ENCODE measurements around the gene RANBP17.
"Not testable (repeated sequence)": the region's sequence is repeated elsewhere in the genome, so short reads cannot be mapped to it uniquely, and the experiment has no call there.

The RANBP17 gene

DNA sequence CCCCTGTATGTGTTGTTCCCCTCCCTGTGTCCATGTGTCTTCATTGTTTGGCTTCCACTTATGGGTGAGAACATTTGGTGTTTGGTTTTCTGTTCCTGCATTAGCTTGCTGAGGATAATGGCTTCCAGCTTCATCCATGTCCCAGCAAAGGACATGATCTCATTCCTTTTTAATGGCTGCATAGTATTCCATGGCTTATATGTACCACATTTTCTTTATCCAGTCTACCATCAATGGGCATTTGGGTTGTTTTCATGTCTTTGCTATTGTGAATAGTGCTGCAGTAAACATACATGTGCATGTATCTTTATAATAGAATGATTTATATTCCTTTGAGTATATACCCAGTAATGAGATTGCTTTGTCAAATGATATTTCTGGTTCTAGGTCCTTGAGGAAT lies 8.6 kb downstream of the RANBP17 start:
- not testable (repeated sequence) for DNase-seq

DNA sequence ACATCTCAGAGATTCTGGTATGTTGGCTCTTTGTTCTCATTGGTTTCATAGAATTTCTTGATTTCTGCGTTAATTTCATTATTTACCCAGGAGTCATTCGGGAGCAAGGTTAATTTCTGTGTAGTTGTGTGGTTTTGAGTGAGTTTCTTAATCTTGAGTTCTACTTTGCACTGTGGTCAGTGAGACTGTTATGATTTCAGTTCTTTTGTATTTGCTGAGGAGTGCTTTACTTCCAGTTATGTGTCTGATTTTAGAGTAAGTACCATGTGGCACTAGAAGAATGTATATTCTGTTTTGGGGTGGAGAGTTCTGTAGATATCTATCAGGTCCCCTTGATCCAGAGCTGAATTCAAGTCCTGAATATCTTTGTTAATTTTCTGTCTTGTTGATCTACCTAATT lies 12.2 kb downstream of the RANBP17 start:
- no peak for DNase-seq

DNA sequence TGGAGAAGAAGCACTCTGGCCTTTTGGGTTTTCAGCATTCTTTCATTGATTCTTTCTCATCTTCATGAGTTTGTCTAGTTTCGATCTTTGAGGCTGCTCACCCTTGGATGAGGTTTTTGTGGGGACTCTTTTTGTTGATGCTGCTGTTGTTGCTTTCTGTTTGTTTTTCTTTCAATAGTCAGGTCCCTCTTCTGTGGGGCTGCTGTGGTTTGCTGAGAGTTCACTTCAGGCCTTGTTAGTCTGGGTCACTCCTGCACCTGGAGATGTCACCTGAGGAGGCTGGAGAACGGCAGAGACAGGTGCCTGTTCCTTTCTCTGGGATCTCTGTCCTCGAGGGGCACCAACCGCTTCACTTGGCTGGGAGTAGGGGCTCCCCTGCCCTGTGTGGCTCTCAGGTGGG lies 14.0 kb downstream of the RANBP17 start:
- no peak for DNase-seq

DNA sequence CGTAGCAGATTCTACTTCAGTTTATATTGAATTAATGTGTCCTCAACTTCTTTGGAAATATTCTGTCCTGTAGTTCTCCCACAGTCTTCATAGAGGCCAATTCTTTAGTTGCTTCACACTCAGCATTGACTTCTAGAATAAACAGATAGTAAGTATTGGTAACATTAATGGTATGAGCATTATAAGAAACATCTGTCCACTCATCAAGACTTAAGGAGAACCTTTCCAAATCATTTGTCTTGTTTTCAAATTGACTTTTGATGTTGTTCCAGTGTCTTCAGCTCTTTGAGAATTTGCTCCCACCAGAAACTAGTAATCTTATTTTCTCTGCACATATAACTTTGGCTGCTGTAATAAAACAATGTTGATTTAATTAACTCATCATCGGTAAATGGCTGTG lies 18.3 kb downstream of the RANBP17 start:
- no peak for DNase-seq

DNA sequence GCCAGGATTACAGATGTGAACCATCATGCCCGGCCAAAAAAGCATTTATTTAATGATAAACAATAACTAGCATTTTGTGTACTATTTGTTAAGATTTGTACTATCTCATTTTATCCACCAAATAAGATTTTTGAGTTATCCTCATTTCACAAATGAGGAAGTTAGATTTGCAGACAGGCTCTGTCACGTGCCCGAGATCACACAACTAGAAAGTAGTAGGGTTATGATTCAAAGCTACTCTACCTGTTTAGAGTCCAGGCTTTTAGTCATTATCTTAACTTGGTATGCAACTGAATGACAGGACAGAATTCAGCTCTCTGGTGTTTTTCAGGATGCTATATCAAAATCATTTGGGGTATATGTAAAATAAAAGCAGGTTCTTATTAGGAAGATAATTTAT lies 20.5 kb downstream of the RANBP17 start:
- DNase-seq = no peak

DNA sequence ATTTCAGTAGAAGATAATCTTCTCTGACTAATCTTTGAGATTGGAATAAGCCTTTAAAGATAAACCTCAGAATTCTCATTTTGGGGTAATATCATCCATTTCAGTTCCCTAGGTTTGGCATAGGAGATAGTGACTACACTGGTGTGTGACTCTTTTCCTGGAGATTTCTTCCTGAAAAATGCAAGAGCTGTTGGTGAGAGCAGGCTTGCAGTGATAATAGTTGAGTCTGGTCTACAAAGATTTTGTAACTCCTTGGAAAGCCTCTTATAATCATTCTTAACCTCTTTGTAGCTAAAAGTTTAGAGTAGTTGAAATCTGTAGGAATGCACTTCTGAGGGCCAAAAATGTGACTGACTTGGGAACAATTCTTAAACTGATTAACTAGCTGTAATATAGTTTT lies 23.4 kb downstream of the RANBP17 start:
- no peak for DNase-seq

DNA sequence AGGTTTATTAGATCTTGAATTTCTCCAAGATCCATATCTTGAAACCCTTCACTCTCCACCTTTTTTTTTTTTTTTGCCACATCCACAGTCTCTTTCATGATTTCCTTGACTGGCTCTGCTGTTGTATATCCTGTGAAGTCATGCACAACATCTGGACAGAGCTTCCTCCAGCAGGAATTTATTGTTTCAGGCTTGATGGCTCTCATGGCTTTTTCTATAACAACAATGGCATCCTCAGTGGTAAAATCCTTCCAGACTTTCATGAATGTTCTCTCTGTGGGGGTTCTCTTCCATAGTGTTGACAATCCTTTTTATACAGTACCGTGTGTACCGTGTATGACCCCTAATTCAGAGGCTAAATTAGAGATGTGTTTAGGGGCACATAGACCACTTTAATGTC lies 24.0 kb downstream of the RANBP17 start:
- DNase-seq = no peak

DNA sequence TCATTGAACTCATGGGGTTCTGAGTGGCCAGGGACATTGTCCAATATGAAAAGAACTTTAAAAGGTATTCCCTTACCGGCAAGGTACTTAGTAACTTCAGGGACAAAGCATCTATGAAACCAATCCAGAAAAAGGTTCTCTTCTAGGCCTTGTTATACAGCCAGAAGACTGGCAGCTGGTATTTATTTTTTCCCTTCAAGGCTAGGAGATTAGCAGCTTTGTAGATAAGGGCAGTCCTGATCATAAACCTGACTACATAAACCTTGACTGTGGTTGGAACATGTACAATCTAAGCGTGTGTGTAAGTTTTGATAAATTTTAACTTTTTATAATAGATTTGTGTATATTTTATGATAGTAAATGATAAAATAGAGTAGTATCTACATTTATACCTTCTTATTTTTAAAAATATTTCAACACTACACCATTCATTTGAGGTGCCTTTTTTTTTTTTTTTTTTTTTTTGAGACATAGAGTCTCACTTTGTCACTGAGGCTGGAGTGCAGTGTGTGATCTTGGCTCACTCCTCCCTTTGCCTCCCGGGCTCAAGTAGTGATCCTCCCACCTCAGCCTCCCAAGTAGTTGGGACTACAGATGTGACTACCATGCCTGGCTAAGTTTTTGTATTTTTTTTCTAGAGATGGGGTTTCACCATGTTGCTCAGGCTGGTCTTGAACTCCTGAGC lies 24.5 kb downstream of the RANBP17 start:
- DNase-seq = no peak

DNA sequence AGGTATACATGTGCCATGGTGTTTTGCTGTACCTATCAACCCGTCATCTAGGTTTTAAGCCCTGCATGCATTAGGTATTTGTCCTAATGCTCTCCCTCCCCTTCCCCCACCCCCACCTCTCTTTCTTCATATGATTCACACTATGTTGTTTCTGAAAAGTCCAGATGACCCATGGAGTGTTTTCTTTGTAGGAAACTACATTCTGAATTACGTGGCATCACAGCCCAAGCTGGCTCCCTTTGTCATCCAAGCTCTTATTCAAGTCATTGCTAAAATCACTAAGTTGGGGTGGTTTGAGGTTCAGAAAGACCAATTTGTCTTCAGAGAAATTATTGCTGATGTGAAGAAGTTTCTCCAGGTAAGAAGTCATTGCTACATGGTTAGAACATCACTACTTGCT lies 30.4 kb downstream of the RANBP17 start:
- no peak for DNase-seq

DNA sequence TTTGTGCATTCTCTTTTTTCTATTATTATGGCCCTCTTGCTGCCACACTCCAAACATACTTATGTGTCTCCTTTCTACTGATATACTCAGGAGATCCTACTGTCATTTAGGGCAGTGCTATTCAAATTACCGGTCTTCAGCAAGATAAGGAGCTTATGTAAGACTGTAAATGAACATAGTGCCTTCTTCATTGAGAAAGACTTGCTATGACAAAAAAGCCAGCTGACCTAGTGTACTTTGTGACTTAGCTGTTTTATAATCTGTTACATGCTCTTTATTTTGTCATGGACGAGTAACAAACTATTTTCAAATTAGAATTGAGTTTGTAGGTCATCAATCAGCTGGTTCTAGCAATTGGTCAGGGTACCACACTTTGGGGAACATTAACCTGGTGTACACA lies 32.8 kb downstream of the RANBP17 start:
- DNase-seq = no peak

DNA sequence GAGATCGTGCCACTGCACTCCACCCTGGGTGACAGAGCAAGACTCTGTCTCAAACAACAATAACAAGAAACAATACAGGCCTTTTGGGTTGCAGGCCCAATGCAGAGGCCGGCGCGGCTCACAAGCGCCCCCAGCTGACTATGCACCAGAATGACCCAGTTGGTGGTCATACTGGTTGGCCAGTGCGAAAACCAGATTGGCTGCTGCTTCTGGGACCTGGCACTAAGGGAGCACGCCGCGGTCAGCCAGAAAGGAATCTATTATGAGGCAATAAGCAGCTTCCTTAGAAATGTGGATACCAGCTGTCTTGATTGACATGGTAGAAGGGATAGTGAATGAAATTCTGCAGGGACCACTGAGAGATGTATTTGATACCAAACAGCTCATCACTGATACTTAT lies 35.0 kb downstream of the RANBP17 start:
- DNase-seq = no peak

DNA sequence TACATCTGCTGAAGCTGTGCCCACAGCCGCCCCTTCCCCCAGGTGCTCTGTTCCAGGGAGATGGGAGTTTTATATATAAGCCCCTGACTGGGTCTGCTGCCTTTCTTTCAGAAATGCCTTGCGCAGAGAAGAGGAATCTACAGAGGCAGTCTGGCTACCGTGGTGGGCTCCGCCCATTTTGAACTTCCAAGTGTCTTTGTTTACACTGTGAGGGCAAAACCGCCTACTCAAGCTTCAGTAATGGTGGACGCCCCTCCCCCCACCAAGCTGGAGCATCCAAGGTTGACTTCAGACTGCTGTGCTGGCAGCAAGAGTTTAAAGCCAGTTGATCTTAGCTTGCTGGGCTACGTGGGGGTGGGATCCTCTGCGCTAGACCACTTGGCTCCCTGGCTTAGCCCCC lies 41.3 kb downstream of the RANBP17 start:
- no peak for DNase-seq

DNA sequence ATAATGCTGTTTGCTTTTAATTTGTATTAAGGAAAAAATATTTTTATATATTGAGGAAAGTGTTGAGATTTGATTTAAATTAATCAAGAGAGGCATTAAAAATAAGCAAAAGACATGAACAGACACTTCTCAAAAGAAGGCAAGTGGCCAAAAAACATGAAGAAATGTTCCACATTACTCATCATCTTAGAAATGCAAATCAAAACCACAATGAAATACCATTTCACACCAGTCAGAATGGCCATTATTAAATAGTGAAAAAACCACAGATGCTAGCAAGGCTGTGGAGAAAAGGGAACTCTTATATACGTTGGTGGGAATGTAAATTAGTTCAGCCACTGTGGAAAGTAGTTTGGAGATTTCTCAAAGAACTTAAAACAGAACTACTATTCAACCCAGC lies 45.9 kb downstream of the RANBP17 start:
- DNase-seq = no peak

DNA sequence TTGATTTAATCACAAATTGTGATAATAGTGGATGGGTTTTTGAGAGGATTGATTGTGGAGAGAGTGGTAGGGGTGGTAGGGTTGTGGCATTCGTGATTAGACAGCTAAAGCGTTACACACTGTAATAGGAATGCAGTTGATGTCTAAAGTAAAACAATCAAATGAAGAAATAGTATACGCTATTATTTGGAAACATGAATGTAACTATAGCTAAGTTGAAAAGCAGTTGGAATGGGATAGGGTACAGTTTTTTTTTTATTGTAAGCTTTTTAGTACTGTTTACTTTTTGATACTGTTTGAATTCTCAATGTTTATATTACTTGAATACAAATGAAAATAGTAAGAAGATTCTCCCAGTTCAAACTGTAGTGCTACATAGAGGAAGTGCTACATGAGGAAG lies 51.8 kb downstream of the RANBP17 start:
- DNase-seq = no peak

DNA sequence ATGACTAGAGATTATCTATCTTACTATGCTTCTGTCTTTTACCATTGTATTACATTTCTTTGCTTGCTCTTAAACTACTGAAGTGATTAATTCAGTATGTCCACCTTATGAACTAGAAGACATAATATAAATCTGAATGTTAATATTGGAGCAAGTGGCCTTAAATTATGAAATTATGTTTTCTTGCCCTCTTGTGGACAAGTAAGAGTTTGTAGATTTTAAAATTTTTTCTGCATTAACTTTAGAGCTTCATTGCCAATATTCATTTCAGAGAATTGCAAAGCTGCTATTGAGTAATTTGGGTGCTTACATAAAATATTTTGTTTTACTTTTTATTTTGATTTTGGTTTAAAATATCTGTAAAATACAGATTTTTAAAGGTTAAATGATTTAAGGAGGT lies 55.3 kb downstream of the RANBP17 start:
- DNase-seq = no peak

DNA sequence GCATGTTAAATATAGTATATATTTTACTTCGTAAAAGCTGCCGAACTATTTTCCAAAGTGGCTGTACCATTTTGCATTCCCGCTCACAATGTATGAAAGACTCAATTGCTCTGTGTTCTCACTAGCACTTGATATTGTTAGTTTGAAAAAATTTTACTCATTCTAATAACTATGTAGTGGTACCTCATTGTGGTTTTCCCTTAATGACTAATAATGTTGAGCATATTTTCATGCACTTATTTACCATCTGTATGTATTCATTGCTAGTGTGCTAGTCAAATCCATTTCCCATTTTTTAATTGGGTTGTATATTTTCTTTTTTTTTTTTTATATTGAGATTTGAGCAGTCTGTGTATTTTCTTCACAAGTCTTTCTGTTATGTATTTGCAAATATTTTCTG lies 58.4 kb downstream of the RANBP17 start:
- DNase-seq = no peak

DNA sequence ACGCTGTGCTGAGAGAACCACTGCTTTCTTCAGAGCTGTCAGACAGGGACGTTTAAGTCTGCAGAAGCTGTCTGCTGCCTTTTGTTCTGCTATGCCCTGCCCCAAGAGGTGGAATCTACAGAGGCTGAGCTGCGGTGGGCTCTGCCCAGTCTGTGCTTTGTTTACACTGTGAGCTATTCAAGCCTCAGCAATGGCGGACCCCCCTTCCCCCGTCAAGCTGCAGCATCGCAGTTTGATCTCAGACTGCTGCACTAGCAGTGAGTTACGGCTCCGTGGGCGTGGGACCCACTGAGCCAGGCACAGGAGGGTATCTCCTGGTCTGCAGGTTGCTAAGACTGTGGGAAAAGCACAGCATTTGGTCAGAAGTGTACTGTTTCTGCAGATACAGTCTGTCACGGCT lies 60.5 kb downstream of the RANBP17 start:
- DNase-seq = not testable (repeated sequence)

DNA sequence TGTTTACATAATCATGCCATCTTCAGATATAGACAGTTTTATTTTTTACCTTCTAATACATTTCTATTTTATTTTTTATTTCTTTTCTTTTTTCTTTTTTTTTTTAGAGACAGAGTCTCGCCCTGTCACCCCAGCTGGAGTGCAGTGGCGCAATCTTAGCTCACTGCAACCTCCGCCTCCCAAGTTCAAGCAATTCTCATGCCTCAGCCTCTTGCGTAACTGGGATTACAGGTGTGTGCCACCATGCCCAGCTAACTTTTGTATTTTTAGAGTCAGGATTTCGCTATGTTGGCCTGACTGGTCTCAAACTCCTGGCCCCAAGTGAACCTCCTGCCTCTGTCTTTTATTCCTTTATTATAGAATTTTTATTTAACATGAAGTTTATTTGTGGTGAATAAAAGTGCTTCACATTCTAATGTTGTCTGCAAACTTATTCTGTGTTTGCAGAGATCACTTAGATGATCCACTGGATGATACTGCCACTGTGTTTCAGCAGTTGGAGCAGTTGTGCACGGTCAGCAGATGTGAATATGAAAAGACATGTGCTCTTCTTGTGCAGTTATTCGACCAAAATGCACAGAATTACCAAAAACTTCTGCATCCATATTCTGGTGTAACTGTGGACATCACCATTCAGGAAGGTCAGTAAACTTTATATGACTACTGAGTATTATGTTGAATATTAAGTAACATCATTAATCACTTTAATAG lies 62.2 kb downstream of the RANBP17 start:
- no peak for DNase-seq

DNA sequence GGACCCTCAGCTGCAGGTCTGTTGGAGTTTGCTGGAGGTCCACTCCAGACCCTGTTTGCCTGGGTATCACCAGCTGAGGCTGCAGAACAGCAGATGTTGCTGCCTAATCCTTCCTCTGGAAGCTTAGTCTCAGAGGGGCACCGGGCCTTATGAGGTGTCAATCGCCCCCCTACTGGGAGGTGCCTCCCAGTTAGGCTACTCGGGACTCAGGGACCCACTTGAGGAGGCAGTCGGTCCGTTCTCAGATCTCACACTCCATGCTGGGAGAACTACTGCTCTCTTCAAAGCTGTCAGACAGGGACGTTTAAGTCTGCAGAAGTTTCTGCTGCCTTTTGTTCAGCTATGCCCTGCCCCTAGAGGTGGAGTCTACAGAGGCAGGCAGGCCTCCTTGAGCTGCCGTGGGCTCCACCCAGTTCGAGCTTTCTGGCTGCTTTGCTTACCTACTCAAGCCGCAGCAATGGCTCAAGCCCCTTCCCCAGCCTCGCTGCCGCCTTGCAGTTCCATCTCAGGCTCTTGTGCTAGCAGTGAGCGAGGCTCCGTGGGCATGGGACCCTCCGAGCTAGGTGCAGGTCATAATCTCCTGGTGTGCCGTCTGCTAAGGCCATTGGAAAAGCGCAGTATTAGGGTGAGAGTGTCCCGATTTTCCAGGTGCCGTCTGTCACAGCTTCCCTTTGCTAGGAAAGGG lies 73.9 kb downstream of the RANBP17 start:
- not testable (repeated sequence) for DNase-seq

DNA sequence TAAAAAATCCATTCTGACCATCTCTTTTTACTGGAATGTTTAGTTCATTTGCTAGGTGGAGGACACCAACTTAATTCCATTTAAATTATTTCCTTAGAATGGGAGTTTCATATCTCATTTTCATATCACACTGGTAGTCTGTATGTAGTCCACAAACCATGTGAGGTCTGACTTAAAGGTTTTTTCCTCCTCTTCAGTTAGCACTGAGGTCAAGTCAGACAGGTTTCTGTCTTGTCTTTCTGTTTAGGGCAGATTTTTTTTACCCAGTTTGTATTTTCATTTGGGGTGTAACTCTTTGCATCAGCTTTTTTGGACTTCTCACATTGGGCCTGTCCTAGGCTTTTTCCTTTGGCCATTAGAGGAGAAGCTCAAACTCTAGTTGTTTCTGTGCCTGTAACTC lies 75.3 kb downstream of the RANBP17 start:
- DNase-seq = no peak

DNA sequence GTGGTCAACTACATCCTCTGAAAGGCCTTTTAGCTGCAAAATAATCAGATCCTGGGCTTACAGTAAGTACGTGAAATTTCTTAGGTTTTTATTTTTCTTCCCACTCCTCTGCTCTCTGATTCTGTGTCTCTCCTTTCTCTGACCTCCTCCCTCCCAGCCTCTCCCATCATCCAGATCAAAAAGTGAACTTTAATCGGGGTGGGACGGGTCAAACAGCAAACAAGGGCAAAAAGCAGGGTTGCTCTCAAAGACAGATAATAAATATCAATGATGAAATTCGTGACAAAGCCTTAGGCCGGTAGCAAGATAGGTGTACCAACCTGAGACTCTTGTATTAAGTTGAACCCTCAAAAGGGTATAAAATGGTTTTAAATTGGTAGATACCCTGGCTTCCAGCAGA lies 76.1 kb downstream of the RANBP17 start:
- DNase-seq = no peak

DNA sequence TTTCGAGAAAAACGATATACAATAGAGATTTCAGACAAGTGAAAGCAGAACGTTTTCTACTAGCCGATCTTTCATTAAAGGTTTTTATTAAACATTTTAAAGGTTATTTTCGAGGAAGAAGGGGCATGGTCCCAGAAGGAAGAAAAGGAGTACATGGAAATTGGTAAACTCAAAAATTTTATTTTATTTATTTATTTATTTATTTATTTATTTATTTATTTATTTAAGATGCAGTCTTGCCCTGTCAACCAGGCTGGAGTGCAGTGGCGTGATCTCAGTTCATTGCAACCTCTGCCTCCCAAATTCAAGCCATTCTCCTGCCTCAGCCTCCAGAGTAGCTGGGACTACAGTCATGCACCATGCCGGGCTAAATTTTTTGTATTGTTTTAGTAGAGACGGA lies 77.4 kb downstream of the RANBP17 start:
- no peak for DNase-seq

DNA sequence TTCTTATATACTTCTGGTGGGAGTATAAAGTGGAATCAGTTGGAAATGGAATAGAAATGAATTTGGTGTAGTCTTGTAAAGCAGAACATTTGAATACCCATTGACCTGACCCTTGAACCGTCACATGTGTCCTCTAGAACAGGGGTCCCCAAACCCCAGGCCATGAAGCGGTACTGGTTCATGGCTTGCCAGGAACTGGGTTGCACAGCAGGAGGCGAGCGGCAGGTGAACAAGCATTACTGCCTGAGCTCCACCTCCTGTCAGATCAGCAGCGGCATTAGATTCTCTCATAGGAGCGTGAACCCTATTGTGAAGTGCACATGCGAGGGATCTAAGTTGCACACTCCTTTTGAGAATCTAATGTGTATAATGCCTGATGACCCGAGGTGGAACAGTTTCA lies 80.0 kb downstream of the RANBP17 start:
- no peak for DNase-seq

DNA sequence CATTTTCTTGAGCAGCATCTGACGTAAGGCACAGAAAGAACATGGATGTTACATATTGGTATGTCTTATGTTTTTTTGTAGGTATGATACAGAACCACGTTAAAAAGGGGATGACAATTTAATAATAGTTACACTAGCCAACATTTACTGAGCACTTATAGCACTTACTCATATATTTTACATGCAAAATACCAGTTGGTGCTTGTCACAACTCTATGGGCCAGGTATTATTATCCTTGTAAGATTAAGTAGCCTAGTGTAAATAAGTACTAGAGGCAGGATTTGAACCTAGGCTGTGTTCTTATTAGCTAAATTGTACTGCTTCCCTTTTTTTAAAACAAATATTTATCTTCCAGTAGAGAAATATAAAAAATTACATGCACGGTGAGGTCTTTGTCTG lies 83.5 kb downstream of the RANBP17 start:
- no peak for DNase-seq
